Right cardiac atrium (tissue), 5 donors: ENCODE data around the gene PRKCE. TPM values are rescaled to one million over a fixed set of nuclear protein-coding genes. Genes with fewer than 3 reads are reported as not detected.
"Not testable (repeated sequence)": the region's sequence is repeated elsewhere in the genome, so short reads cannot be mapped to it uniquely, and the experiment has no call there.

Experiments
- ATAC-seq, 2 donors: fragments of 200-7000 bp; cut with Tn5 transposase; one replicate each; pipeline versions ENCODE4 v1.8.0 to v1.9.1; 2020; ENCODE audit warnings: moderate library complexity in 2 of 2, mild to moderate bottlenecking in 1 of 2
- DNase-seq, 3 donors: peaks; one replicate each; pipeline ENCODE4 v3.0.0-alpha.2; 2020
- H3K27ac ChIP-seq: one replicate; pipeline ENCODE4 v1.5.1; 2013; ENCODE audit warnings: mild to moderate bottlenecking, low read length, control low read depth, moderate library complexity
- H3K27me3 ChIP-seq: one replicate; pipeline ENCODE4 v1.6.1; 2013; ENCODE audit not compliant: control insufficient read depth, insufficient read depth
- H3K4me1 ChIP-seq: one replicate; pipeline ENCODE4 v1.6.1; 2013; ENCODE audit warnings: low read length; ENCODE audit not compliant: control insufficient read depth, insufficient read depth
- H3K4me3 ChIP-seq: one replicate; pipeline ENCODE4 v1.5.1; 2013; ENCODE audit warnings: low read length, control low read depth
- H3K9me3 ChIP-seq: one replicate; pipeline ENCODE4 v1.6.1; 2013; ENCODE audit warnings: low read length; ENCODE audit not compliant: control insufficient read depth
- WGBS: extraction: QIAGEN DNeasy Blood & Tissue Kit; methylation state at CpG from one replicate; pipeline ENCODE4 v1.1.7; 2013; 5-methylcytosine and 5-hydroxymethylcytosine counted together
- intact Hi-C, 4 donors: fragments of 100-400 bp; cut with DNase I; formaldehyde crosslinking; loops; one replicate each; pipeline versions ENCODE4 v1.11.0 to v1.14.0; 2022 to 2023
- polyA plus RNA-seq: library from polyadenylated mRNA; stranded (reverse); fragments of 200-250 nt; gene quantifications from one replicate; pipeline ENCODE4 v1.2.3, GENCODE V29; 2013
- total RNA-seq, 4 donors: library from RNA; stranded (reverse); fragmentation: NEBNext Ultra II Directional; extraction: Animal tissue kit (Norgen Biotek cat#: 25700); gene quantifications; one replicate each; pipeline ENCODE4 v1.2.1, GENCODE V29; 2021
- donor health status: healthy with polysubstance abuse.
- donor health status: DM: no; HTN: yes; CAD: no.
- donor health status: DM: no; HTN: no; CAD: no.
- donor health status: DM: no; HTN: yes; CAD: no; lungs with severe emphysema.
- donor health status: DM: yes; HTN: yes; CAD: no.

Gene PRKCE
- total and polyA plus RNA-seq, 5 donors, result 5.5 to 19.7 (median 18.7) TPM

GRCh38 chr2:46211461-46211860 lies 560.0 kb downstream of the PRKCE start:
- Histone ChIP-seq H3K27me3 (no peaks in the 10 kb centered on the region), H3K4me1 (no peaks in the 10 kb centered on the region), H3K4me3 (no peak overlapping the region), H3K9me3 (no peaks in the 10 kb centered on the region), H3K27ac (no peak overlapping the region)
- WGBS, result 37% methylated on average over 1 of the region's 1 CpG
- ATAC-seq (no peak), DNase-seq (no peak)
- intact Hi-C loops, result no loop called here

GRCh38 chr2:46213906-46214305 lies 562.4 kb downstream of the PRKCE start:
- Histone ChIP-seq H3K9me3 (no peaks in the 10 kb centered on the region), H3K4me3 (no peak overlapping the region), H3K4me1 (no peaks in the 10 kb centered on the region), H3K27ac (no peak overlapping the region), H3K27me3 (no peaks in the 10 kb centered on the region)
- 87% methylated on average over 2 of the region's 2 CpGs for WGBS
- no peak for DNase-seq
- ATAC-seq, result no peak
- intact Hi-C loops, result no loop called here

GRCh38 chr2:46216213-46216612 lies 564.7 kb downstream of the PRKCE start:
- Histone ChIP-seq H3K4me1 (no peaks in the 10 kb centered on the region), H3K27ac (no peak overlapping the region), H3K27me3 (no peaks in the 10 kb centered on the region), H3K9me3 (no peaks in the 10 kb centered on the region), H3K4me3 (no peak overlapping the region)
- intact Hi-C loops, result no loop called here
- no peak for ATAC-seq
- no peak for DNase-seq
- 0% methylated on average over 1 of the region's 1 CpG for WGBS

GRCh38 chr2:46223514-46223913 lies 572.0 kb downstream of the PRKCE start:
- 89% methylated on average over 1 of the region's 1 CpG for WGBS
- intact Hi-C loops, H3K27me3 ChIP-seq, H3K9me3 ChIP-seq, H3K4me1 ChIP-seq, H3K4me3 ChIP-seq, DNase-seq, ATAC-seq, H3K27ac ChIP-seq: not testable (repeated sequence)

- Histone ChIP-seq H3K4me1 (peaks cover 2% of the 10 kb centered on the region), H3K9me3 (no peaks in the 10 kb centered on the region), H3K27ac (no peak overlapping the region), H3K4me3 (no peak overlapping the region), H3K27me3 (no peaks in the 10 kb centered on the region)
- 89% methylated on average over 2 of the region's 2 CpGs for WGBS
- DNase-seq, result no peak
- intact Hi-C loops, result no loop called here
- ATAC-seq, result no peak
These were observed 573.7 kb downstream of the PRKCE start for GRCh38 chr2:46225150-46225625.

- Histone ChIP-seq H3K9me3 (no peaks in the 10 kb centered on the region), H3K27ac (no peak overlapping the region), H3K4me1 (peaks cover 5% of the 10 kb centered on the region), H3K4me3 (no peak overlapping the region), H3K27me3 (no peaks in the 10 kb centered on the region)
- no peak for DNase-seq
- ATAC-seq, result no peak
- WGBS, result 38% methylated on average over 1 of the region's 1 CpG
- intact Hi-C loops, result no loop called here
These were observed 574.3 kb downstream of the PRKCE start for GRCh38 chr2:46225730-46226129.

- Histone ChIP-seq H3K27me3 (no peaks in the 10 kb centered on the region), H3K9me3 (no peaks in the 10 kb centered on the region), H3K4me1 (peaks cover 12% of the 10 kb centered on the region), H3K4me3 (no peak overlapping the region), H3K27ac (no peak overlapping the region)
- intact Hi-C loops, result no loop called here
- ATAC-seq (no peak), DNase-seq (no peak)
- WGBS, result 93% methylated on average over 6 of the region's 6 CpGs
These were observed 575.1 kb downstream of the PRKCE start for GRCh38 chr2:46226620-46227019.

GRCh38 chr2:46227022-46227421 lies 575.5 kb downstream of the PRKCE start:
- H3K9me3 ChIP-seq, result no peaks in the 10 kb centered on the region
- intact Hi-C loops, result no loop called here
- H3K27ac ChIP-seq, result no peak overlapping the region
- 73% methylated on average over 3 of the region's 3 CpGs for WGBS
- ATAC-seq (no peak), DNase-seq (no peak)
- H3K27me3 ChIP-seq, result no peaks in the 10 kb centered on the region
- H3K4me3 ChIP-seq, result no peak overlapping the region
- peaks cover 12% of the 10 kb centered on the region for H3K4me1 ChIP-seq

- Histone ChIP-seq H3K4me3 (no peak overlapping the region), H3K9me3 (no peaks in the 10 kb centered on the region), H3K27me3 (no peaks in the 10 kb centered on the region), H3K27ac (no peak overlapping the region), H3K4me1 (peaks cover 12% of the 10 kb centered on the region)
- intact Hi-C loops, result no loop called here
- ATAC-seq (no peak), DNase-seq (no peak)
- 93% methylated on average over 7 of the region's 7 CpGs for WGBS
These were observed 576.3 kb downstream of the PRKCE start for GRCh38 chr2:46227674-46228289.

GRCh38 chr2:46229134-46230063 lies 577.9 kb downstream of the PRKCE start:
- DNase-seq (no peak), ATAC-seq (no peak)
- H3K27ac ChIP-seq, result no peak overlapping the region
- intact Hi-C loops, result no loop called here
- no peaks in the 10 kb centered on the region for H3K27me3 ChIP-seq
- peaks cover 12% of the 10 kb centered on the region for H3K4me1 ChIP-seq
- H3K4me3 ChIP-seq, result no peak overlapping the region
- WGBS, result 77% methylated on average over 11 of the region's 11 CpGs
- H3K9me3 ChIP-seq, result no peaks in the 10 kb centered on the region

- peak; percentile 18 to 73 (median 64) for DNase-seq
- H3K27ac ChIP-seq, result peak overlapping the region; percentile 12
- no peaks in the 10 kb centered on the region for H3K9me3 ChIP-seq
- no peak overlapping the region for H3K4me3 ChIP-seq
- no peaks in the 10 kb centered on the region for H3K27me3 ChIP-seq
- ATAC-seq, result peak; percentile 70 to 72
- H3K4me1 ChIP-seq, result peaks cover 12% of the 10 kb centered on the region
- WGBS, result 83% methylated on average over 6 of the region's 6 CpGs
- intact Hi-C loops, result no loop called here
These were observed 578.7 kb downstream of the PRKCE start for GRCh38 chr2:46230115-46230571.
